Gastrocnemius medialis (tissue), 4 donors: ENCODE results near the gene CD2BP2. TPM values are rescaled to one million over a fixed set of nuclear protein-coding genes. Genes with fewer than 3 reads are reported as not detected.

Experiments
- ATAC-seq, 2 donors: fragments of 150-250 bp; one replicate each; pipeline ENCODE4 v1.9.1; 2016
- DNase-seq, 2 donors: peaks; one replicate each; pipeline ENCODE4 v3.0.0-alpha.2; 2019
- H3K27ac ChIP-seq, 4 donors: fragments of 200-600 bp; sonication (generic); 1 replicate in 1 of 4; 2 replicates in 3 of 4; pipeline ENCODE4 v1.5.1; 2016 to 2018; ENCODE audit warnings: mild to moderate bottlenecking in 2 of 4, moderate library complexity in 1 of 4
- H3K27me3 ChIP-seq, 3 donors: fragments of 200-600 bp; sonication (generic) in 2 of 3; 1 replicate in 1 of 3; 2 replicates in 2 of 3; pipeline versions ENCODE4 v1.5.1 to v1.6.0; 2016 to 2019; ENCODE audit warnings: mild to moderate bottlenecking in 1 of 3, moderate library complexity in 1 of 3
- H3K36me3 ChIP-seq, 2 donors: fragments of 200-600 bp; sonication (generic) in 1 of 2; one replicate each; pipeline ENCODE4 v1.5.1; 2017 to 2018
- H3K4me1 ChIP-seq, 2 donors: fragments of 200-600 bp; sonication (generic) in 1 of 2; one replicate each; pipeline ENCODE4 v1.5.1; 2016 to 2017; ENCODE audit warnings: mild to moderate bottlenecking in 2 of 2
- H3K4me3 ChIP-seq, 4 donors: fragments of 200-600 bp; sonication (generic) in 3 of 4; 1 replicate in 1 of 4; 2 replicates in 3 of 4; pipeline ENCODE4 v1.5.1; 2016 to 2019; ENCODE audit warnings: mild to moderate bottlenecking in 2 of 4
- H3K9me3 ChIP-seq, 3 donors: fragments of 200-600 bp; sonication (generic) in 2 of 3; 1 replicate in 1 of 3; 2 replicates in 2 of 3; pipeline ENCODE4 v1.5.1; 2016 to 2019
- POLR2A ChIP-seq, 2 donors: fragments of 450-650 bp; IDR thresholded peaks; one replicate each; pipeline ENCODE4 v1.6.1; 2017; ENCODE audit warnings: antibody characterized with exemption in 2 of 2, mild to moderate bottlenecking in 2 of 2, moderate library complexity in 2 of 2
- in situ Hi-C, 4 donors: fragments of 200-750 bp; cut with MboI; loops; one replicate each; pipeline versions ENCODE4 v1.15.0 to v1.8.0; 2017; ENCODE audit warnings: low sequenced_read_pairs in 4 of 4
- intact Hi-C: fragments of 100-400 bp; cut with DNase I; formaldehyde crosslinking; loops from one replicate; pipeline ENCODE4 v1.15.1; 2023; ENCODE audit warnings: low total_unique reads
- total RNA-seq, 4 donors: library from RNA; depleted of rRNA; stranded (reverse); fragments of >200 nt; gene quantifications; one replicate each; pipeline versions ENCODE4 v1.1.0 to v1.2.3, GENCODE V29; 2016
- TF ChIP-seq, protein P1 (sequence below), 5 experiments: fragments of 450-650 bp in 3 of 5; fragments of 200-600 bp in 2 of 5; sonication (generic) in 2 of 5; IDR thresholded peaks in 4 of 5; conservative IDR thresholded peaks in 1 of 5; 1 replicate in 4 of 5; 2 replicates in 1 of 5; pipeline ENCODE4 v1.5.1; 2016 to 2019; ENCODE audit warnings: antibody characterized with exemption in 5 of 5, mild to moderate bottlenecking in 3 of 5, moderate library complexity in 3 of 5

CD2BP2 gene
- total RNA-seq, 4 donors from 2014 or later: 33.4 to 53.8 (median 40.9) TPM

DNA sequence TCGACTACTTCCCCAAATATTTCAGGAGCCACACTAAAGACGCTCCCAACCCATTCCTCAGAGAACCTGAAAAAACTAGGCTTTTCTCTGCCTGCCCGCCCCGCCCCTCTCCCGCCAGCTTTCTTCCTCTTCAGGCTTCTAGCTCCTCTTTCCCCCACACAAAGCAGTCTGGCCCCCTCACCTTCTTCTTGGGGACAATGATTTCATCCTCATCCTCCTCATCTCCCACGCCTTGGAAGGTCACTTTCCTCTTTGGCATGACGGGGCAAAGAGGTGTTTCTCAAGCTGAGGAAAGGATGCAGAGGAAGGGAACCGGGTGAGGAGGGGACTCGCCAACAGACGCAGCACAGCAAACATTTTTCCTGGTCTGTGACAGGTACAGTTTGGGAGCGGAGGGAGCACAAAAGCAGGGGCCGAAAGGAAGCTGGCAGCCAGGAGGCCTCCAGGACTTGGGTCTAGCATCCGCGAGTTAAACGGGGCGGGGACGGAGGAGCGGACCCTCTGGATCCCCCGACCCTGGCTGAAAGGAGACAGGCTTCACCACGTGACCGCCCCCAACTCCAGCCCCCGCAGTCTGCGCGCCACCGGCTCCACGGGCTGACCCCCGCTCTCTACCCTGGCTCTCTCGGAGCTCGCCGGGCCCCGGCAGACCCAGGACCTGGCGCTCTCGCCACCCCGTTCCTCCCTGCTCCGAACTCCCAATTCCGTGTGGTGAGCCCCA, 525 bp downstream of the CD2BP2 start:
- Histone ChIP-seq H3K4me3 (peak overlapping the region; percentile 96 to 100 (median 97)), H3K27ac (peak overlapping the region; percentile 92 to 97 (median 94)), H3K4me1 (peaks cover 43 to 48% of the 10 kb centered on the region in 2 donors), H3K9me3 (no peaks in the 10 kb centered on the region), H3K27me3 (no peaks in the 10 kb centered on the region), H3K36me3 (peaks cover 0 to 42% of the 10 kb centered on the region in 2 donors)
- in situ Hi-C loops: loop anchor here in 2 of 4 donors (25.0 kb wide), 2 partner anchors 267 to 292 kb away; partner anchors contain the start of genes ALDOA (in 1 of the 2), PPP4C (in 1 of the 2), TBX6 (in 1 of the 2) and YPEL3 (in 1 of the 2)
- ATAC-seq: peak; percentile 3 to 25
- TF ChIP-seq, protein P1, sequence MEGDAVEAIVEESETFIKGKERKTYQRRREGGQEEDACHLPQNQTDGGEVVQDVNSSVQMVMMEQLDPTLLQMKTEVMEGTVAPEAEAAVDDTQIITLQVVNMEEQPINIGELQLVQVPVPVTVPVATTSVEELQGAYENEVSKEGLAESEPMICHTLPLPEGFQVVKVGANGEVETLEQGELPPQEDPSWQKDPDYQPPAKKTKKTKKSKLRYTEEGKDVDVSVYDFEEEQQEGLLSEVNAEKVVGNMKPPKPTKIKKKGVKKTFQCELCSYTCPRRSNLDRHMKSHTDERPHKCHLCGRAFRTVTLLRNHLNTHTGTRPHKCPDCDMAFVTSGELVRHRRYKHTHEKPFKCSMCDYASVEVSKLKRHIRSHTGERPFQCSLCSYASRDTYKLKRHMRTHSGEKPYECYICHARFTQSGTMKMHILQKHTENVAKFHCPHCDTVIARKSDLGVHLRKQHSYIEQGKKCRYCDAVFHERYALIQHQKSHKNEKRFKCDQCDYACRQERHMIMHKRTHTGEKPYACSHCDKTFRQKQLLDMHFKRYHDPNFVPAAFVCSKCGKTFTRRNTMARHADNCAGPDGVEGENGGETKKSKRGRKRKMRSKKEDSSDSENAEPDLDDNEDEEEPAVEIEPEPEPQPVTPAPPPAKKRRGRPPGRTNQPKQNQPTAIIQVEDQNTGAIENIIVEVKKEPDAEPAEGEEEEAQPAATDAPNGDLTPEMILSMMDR (IDR thresholded peaks at IDR 0.05 in 4 of 5, conservative IDR thresholded peaks at IDR 0.05 in 1 of 5): no peak
- TF ChIP-seq POLR2A (IDR thresholded peaks at IDR 0.05): no peak
- intact Hi-C loops: loop anchor here (1.0 to 5.0 kb wide), 2 partner anchors 16 to 452 kb away; partner anchors contain the start of genes ASPHD1 and TBC1D10B
- DNase-seq: no peak

DNA sequence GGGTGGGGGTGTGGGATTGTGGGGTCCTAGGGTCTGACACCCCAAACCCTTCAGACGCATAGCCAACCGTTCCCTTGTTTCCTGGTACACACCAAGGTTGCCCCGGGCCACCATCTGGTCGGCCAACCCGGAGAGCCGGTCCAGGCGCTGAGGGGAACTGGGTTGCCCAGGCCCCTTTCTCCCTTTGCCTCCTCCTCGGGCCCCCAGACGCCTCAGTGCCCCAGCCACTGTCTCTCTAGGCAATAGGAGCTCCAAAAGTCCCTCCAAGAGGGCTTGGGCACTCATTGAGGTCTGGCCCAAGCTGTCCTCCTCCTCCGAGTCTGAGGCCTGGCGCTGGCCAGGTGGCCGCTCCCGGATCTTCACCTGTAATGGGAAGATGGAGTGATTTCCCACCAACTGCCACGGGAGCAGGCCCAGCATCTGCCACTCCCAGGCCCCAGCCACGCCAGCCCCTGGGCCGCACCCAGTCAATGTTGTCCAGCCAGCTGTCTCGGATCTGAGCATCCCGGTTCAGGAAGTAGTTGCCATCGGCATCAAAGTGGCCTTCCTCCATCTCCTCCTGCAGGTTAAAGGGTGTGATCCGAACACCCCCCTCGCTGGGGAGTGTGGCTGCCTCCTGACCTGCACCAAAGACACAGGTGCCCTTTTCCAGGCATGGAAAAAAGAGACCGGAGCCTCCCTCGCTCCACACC, 1.5 kb downstream of the CD2BP2 start:
- peaks cover 0 to 32% of the 10 kb centered on the region in 2 donors for H3K36me3 ChIP-seq
- no peaks in the 10 kb centered on the region for H3K27me3 ChIP-seq
- H3K27ac ChIP-seq: peak overlapping the region; percentile 92 to 97 (median 94)
- no peaks in the 10 kb centered on the region for H3K9me3 ChIP-seq
- peak overlapping the region in 2 of 4 donors; percentile 97 for H3K4me3 ChIP-seq
- DNase-seq: no peak
- in situ Hi-C loops: loop anchor here in 2 of 4 donors (25.0 kb wide), 2 partner anchors 266 to 291 kb away; partner anchors contain the start of genes ALDOA (in 1 of the 2), PPP4C (in 1 of the 2), TBX6 (in 1 of the 2) and YPEL3 (in 1 of the 2)
- intact Hi-C loops: no loop called here
- ATAC-seq: no peak
- H3K4me1 ChIP-seq: peaks cover 43 to 48% of the 10 kb centered on the region in 2 donors
- TF ChIP-seq, protein P1 (IDR thresholded peaks at IDR 0.05 in 4 of 5, conservative IDR thresholded peaks at IDR 0.05 in 1 of 5): no peak
- TF ChIP-seq POLR2A (IDR thresholded peaks at IDR 0.05): no peak

DNA sequence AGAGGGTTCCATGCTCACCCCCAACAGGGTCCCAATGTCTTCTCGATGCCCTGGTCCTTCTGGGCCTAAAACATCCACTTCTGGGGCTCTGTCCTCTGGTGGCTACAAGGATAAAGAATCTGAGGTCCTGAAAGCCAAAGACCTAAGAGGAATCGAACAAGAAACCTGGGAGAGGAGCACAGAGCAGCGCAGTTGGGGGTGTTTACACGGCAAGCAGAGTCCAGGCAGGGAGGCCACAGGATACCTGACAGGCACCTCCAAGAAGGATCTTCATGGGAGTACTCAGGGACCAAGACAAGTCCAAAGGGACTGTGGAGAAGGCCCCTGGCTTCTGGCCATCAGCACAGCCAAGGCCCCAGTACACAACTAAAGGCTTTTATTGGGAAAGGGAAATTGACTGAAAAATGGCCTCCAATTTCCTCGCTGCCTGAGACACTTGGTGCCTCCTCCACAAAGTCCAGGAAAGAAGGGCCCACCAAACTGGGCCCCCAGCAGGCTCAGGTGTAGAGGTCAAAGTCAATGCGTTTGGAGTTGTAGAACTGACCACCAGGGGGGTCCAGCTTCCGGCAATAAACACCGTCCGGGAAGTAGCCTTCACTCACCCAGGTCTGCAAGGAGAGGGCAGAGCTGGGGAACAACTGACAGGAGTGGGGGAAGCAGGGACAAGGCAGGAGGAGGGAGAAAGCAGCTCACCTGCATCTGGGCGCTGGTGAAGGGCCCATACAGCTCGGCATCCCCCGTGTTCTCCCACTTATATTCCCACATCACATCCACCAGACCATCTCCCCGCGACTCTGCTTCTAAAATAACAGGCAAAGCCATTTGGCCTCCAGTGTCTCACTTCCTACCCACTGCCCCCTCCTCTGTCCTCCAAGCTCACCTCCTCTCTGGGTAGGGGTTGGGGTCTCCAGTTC, 2.4 kb downstream of the CD2BP2 start:
- peaks cover 0 to 23% of the 10 kb centered on the region in 2 donors for H3K36me3 ChIP-seq
- in situ Hi-C loops (loop anchor here in 2 of 4 donors (25.0 kb wide), 2 partner anchors 265 to 290 kb away; partner anchors contain the start of genes ALDOA (in 1 of the 2), PPP4C (in 1 of the 2), TBX6 (in 1 of the 2) and YPEL3 (in 1 of the 2)), intact Hi-C loops (no loop called here)
- H3K4me3 ChIP-seq: no peak overlapping the region
- H3K27me3 ChIP-seq: no peaks in the 10 kb centered on the region
- DNase-seq: no peak
- H3K9me3 ChIP-seq: no peaks in the 10 kb centered on the region
- ATAC-seq: no peak
- peaks cover 43 to 48% of the 10 kb centered on the region in 2 donors for H3K4me1 ChIP-seq
- TF ChIP-seq, protein P1 (IDR thresholded peaks at IDR 0.05 in 4 of 5, conservative IDR thresholded peaks at IDR 0.05 in 1 of 5): peak in 3 of 5 experiments; percentile 15 to 25 (median 20)
- TF ChIP-seq POLR2A (IDR thresholded peaks at IDR 0.05): no peak
- peak overlapping the region; percentile 92 to 97 (median 94) for H3K27ac ChIP-seq
